GM12801 (cell line): ENCODE data around the gene FAM177A1.

ENCODE experiments used
- CTCF ChIP-seq: IDR thresholded peaks from one replicate; pipeline ENCODE4 v1.5.1; 2011; ENCODE audit warnings: control low read depth; ENCODE audit not compliant: insufficient read length; ENCODE audit errors: extremely low read depth

Gene FAM177A1

GRCh38 chr14:35046048-35046750, at the start of gene FAM177A1:
TSS of gene FAM177A1 (plus strand) at chr14:35046272. CDS start at chr14:35046464, 192 bp downstream.
- TF ChIP-seq CTCF, result no peak

GRCh38 chr14:34997762-34998161, 48.3 kb upstream of the FAM177A1 start:
- TF ChIP-seq CTCF, result no peak

- TF ChIP-seq CTCF, result no peak
These were observed 46.6 kb upstream of the FAM177A1 start for GRCh38 chr14:34999500-34999899.

- TF ChIP-seq CTCF, result no peak
These were observed 44.5 kb upstream of the FAM177A1 start for GRCh38 chr14:35001621-35002020.

- no peak for TF ChIP-seq CTCF
These were observed 41.2 kb upstream of the FAM177A1 start for GRCh38 chr14:35004839-35005238.

- TF ChIP-seq CTCF, result no peak
These were observed 29.5 kb upstream of the FAM177A1 start for GRCh38 chr14:35016568-35016967.

GRCh38 chr14:35020713-35021112, 25.4 kb upstream of the FAM177A1 start:
- TF ChIP-seq CTCF, result no peak
